Activated CD4-positive, alpha-beta T cell treated with anti-CD3 and anti-CD28 coated beads, Interleukin-2, amount 10 ng/mL, durations not matched to agents 7 days and 5 days (primary cell): ENCODE measurements around the gene PCNX3. TPM values are rescaled to one million over a fixed set of nuclear protein-coding genes. Genes with fewer than 3 reads are reported as not detected.

Experiments used
- CTCF ChIA-PET: fragments of 350-600 bp; sonication (Branson Sonifier 250); formaldehyde crosslinking; loops from one replicate; lab custom pipeline; 2021; ENCODE audit warnings: antibody characterized with exemption; lab: Charles Lee
- POLR2A ChIA-PET: fragments of 350-600 bp; sonication (Branson Sonifier 250); formaldehyde crosslinking; loops from one replicate; lab custom pipeline; 2021; ENCODE audit warnings: antibody characterized with exemption; lab: Charles Lee
- DNase-seq: peaks from one replicate; pipeline ENCODE4 v3.0.0-alpha.2; 2020
- H3K27ac Mint-ChIP-seq: one replicate; pipeline ENCODE4 v1.8.0; 2021; ENCODE audit warnings: mild to moderate bottlenecking, moderate library complexity, mixed read lengths
- H3K27me3 Mint-ChIP-seq: one replicate; pipeline ENCODE4 v1.8.0; 2021; ENCODE audit warnings: mixed read lengths
- H3K36me3 Mint-ChIP-seq: one replicate; pipeline ENCODE4 v1.8.0; 2021; ENCODE audit warnings: low read depth, mixed read lengths
- H3K4me1 Mint-ChIP-seq: one replicate; pipeline ENCODE4 v1.8.0; 2021; ENCODE audit warnings: mixed read lengths
- H3K4me3 Mint-ChIP-seq: one replicate; pipeline ENCODE4 v1.8.0; 2021; ENCODE audit warnings: mild to moderate bottlenecking, moderate library complexity, mixed read lengths
- H3K9me3 Mint-ChIP-seq: one replicate; pipeline ENCODE4 v1.8.0; 2021; ENCODE audit warnings: mixed read lengths
- total RNA-seq, 2 experiments: library from RNA; stranded (reverse); gene quantifications; one replicate each; pipeline ENCODE4 v1.2.3, GENCODE V29; 2021

The PCNX3 gene
- total RNA-seq = 10 to 100 TPM; 47.7 to 50.2 TPM

DNA sequence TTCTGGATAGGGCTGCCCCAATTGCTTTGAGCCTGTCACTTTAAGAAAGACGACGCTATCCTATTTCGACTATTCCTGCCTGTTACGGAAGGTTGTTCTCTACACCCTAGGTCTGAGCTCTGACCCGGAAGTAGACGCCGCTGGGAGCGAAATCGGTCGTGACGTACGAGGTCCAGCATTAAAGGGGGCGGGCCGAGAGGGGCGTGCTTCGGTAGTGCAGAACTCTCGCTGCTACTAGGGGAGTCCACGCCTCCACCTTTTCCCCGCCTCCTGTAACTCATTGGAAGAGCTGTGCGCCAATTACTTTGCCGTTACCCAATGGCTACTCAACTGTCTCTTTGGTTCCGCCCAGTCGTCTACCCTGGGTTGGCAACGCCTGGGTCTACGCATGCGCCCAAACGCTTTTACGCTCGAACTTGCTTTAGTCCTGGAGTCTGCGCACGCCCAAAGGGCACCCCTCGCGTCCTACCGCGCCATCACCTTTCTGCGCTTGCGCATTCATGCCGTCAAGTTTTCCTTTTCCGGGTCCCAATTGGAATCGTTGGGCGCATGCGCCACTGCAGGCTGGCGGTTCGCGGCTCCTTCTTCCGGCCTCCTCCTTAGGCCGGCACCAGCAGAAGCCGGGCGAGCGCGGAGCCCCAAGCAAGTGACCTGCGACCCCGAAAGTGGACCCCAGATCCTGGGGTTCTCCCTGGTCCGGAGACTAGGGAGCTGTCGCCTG lies at the start of gene PCNX3:
TSS of gene PCNX3 (plus strand) at position 548 of the 721 bp plus-strand sequence. CDS start 536 bp downstream, outside the sequence.
- Mint-ChIP-seq H3K27me3 (no peaks in the 10 kb centered on the region), H3K4me3 (peak within 1 kb of the TSS; percentile 95), H3K9me3 (no peaks in the 10 kb centered on the region), H3K36me3 (peaks cover 27% of the 10 kb centered on the region), H3K4me1 (peaks cover 50% of the 10 kb centered on the region), H3K27ac (peak within 1 kb of the TSS; percentile 97)
- ChIA-PET POLR2A (interaction anchor here (0.6 to 1.2 kb wide), 6 partner anchors 111 to 281 kb away, joined by 3 to 5 read pairs (median 4); partner anchors contain the start of gene MALAT1), CTCF (interaction anchor here (0.5 to 4.5 kb wide), 17 partner anchors 11 to 149 kb away, joined by 3 to 34 read pairs (median 3); partner anchors contain the start of genes EHBP1L1, FAM89B, KAT5 and SIPA1)
- peak; percentile 100 for DNase-seq

DNA sequence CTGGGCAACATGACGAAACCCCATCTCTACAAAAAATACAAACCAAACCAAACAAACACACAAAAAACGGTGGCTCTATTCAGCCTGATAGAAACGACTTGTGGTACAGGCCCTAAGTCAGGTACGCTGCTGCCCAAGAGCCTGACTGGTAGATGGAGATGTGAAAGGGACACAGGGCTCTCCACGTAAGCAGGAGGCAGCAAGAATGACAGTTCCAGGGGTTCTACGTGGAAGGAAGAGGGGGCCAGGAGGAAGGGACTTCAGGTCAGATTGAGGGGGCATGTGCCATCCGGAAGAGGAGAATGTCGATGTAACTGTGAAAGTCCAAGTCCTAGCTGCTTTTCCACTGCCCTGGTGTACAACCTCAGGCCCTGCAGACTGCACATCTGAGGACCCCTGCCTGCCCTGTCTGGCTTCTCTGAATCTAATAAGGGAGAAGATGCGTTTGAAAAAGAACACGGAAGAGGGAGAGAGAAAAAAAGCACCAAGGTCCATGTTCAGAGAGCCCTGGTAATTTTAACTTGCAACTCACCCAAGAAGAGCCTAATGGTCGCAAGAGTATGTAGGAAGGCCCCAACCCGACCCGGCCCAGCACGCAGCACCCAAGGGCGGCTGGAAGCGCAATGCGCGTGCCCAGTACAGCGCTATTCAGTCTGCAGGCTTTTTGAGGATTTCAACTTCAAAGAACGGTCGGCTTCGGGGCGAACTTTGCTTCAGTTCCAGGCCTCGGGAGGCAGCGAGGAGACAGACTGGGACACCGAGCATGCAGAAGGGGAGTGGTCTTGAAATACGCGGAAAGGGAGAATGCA lies 46.2 kb upstream of the PCNX3 start:
- peak overlapping the region; percentile 99 for H3K27ac Mint-ChIP-seq
- peaks cover 61% of the 10 kb centered on the region for H3K4me1 Mint-ChIP-seq

DNA sequence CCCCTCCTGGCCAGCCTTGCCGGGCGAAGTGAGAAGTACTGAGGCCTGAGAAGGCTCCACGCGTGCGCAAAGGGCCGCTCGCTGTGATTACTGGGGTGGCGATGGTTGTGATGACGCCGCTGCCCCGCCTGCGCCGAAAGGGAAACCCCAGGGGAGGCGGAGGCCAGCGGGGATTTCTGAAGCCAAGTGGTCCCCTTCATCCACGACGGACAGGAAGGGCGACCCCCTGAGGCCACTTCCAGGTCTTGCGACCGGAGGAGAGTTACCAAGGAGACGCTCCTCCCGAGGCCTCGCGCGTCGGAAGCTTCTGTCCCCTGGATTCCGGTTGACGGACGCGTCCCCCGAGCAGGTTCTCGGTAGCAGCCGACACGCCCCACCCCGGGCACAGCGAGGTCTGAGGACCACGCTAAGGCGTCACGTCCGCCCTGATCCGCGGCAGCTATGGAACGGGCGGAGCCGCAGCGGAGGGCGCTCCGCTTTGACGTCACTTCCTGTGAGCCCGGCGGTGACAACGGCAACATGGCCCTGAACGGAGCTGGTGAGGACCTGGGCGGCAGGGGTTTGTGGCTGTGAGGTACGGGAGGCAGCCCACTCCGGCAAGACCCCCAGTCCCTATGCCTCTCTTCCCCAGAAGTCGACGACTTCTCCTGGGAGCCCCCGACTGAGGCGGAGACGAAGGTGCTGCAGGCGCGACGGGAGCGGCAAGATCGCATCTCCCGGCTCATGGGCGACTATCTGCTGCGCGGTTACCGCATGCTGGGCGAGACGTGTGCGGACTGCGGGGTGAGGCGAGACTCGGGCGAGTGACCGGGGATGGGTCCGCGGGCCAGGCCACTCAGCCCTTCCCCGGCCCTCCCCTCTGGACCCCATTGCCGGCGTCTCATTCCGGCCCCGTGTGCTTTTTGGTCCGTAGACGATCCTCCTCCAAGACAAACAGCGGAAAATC lies 45.3 kb upstream of the PCNX3 start, which contains the start of gene ZNRD2:
TSS of gene ZNRD2 (plus strand) at position 505 of the 946 bp plus-strand sequence. CDS start at position 520, 15 bp downstream.
- CTCF ChIA-PET = interaction anchor here (0.6 to 6.0 kb wide), 15 partner anchors 10 to 290 kb away, joined by 3 to 57 read pairs (median 5); partner anchors contain the start of genes LTBP3, MAP3K11, MUS81 and PCNX3

More for the DNA sequence above, 46.2 kb upstream of the PCNX3 start:
- ChIA-PET POLR2A (interaction anchor here (2.0 kb wide), 1 partner anchor 69 kb away, joined by 10 read pairs; no protein-coding TSS in a partner anchor), CTCF (interaction anchor here (0.7 to 6.0 kb wide), 12 partner anchors 8 to 439 kb away, joined by 3 to 57 read pairs (median 6); partner anchors contain the start of genes LTBP3, MAP3K11, MUS81 and PCNX3)
- DNase-seq = no peak
- peak overlapping the region; percentile 99 for H3K4me3 Mint-ChIP-seq
- peaks cover 36% of the 10 kb centered on the region for H3K36me3 Mint-ChIP-seq
- no peaks in the 10 kb centered on the region for H3K9me3 Mint-ChIP-seq
- no peaks in the 10 kb centered on the region for H3K27me3 Mint-ChIP-seq

DNA sequence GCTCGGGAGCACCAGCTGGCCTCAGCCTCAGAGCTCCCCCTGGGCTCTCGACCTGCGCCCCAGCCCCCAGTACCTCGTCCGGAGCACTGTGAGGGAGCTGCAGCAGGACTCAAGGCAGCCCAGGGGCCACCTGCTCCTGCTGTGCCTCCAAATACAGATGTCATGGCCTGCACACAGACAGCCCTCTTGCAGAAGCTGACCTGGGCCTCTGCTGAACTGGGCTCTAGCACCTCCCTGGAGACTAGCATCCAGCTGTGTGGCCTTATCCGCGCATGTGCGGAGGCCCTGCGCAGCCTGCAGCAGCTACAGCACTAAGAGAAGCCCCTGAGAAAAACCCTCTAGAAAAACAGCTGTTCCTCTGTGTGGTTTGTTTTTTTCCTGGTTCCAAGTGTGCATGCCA lies 44.2 kb upstream of the PCNX3 start:
- Mint-ChIP-seq H3K4me3 (peak overlapping the region; percentile 99), H3K27ac (peak overlapping the region; percentile 99), H3K9me3 (no peaks in the 10 kb centered on the region), H3K4me1 (peaks cover 50% of the 10 kb centered on the region), H3K36me3 (peaks cover 29% of the 10 kb centered on the region), H3K27me3 (no peaks in the 10 kb centered on the region)
- DNase-seq = no peak
- ChIA-PET CTCF (interaction anchor here (0.7 to 6.0 kb wide), 11 partner anchors 11 to 289 kb away, joined by 3 to 57 read pairs (median 9); partner anchors contain the start of genes LTBP3, MAP3K11, MUS81 and PCNX3), POLR2A (interaction anchor here (0.6 to 2.0 kb wide), 3 partner anchors 17 to 71 kb away, joined by 3 to 10 read pairs (median 5); no protein-coding TSS in a partner anchor)

More for the DNA sequence above, 45.3 kb upstream of the PCNX3 start, which contains the start of gene ZNRD2:
- Mint-ChIP-seq H3K9me3 (no peaks in the 10 kb centered on the region), H3K36me3 (peaks cover 34% of the 10 kb centered on the region), H3K4me3 (peak within 1 kb of the TSS; percentile 99), H3K4me1 (peaks cover 58% of the 10 kb centered on the region), H3K27ac (peak within 1 kb of the TSS; percentile 99), H3K27me3 (no peaks in the 10 kb centered on the region)
- peak; percentile 98 for DNase-seq
- POLR2A ChIA-PET = interaction anchor here (0.6 to 2.0 kb wide), 2 partner anchors 7 to 70 kb away, joined by 7 to 10 read pairs; no protein-coding TSS in a partner anchor

DNA sequence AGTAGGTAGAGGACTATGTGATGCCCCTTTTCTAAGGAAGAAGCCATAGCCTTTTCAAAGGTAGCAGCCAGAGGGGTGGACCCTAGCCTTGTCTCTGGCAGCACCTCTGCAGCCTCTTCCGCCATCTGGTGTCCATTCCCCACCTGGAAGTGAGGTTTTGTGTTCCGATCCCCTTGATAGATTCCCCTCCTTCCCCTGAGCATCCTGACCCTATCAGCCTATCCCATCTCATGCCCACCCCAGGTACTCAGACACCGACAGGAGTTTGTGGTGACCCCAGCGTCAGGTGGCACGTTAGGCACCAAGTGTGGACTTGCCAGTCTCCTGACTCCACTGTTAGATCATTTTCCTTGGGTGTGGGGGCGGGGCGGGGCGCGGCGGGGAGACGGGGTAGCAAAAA lies 43.6 kb upstream of the PCNX3 start:
- H3K27ac Mint-ChIP-seq = peak overlapping the region; percentile 99
- CTCF ChIA-PET = interaction anchor here (0.9 to 6.0 kb wide), 14 partner anchors 11 to 289 kb away, joined by 3 to 57 read pairs (median 6); partner anchors contain the start of genes LTBP3, MAP3K11, MUS81 and PCNX3

DNA sequence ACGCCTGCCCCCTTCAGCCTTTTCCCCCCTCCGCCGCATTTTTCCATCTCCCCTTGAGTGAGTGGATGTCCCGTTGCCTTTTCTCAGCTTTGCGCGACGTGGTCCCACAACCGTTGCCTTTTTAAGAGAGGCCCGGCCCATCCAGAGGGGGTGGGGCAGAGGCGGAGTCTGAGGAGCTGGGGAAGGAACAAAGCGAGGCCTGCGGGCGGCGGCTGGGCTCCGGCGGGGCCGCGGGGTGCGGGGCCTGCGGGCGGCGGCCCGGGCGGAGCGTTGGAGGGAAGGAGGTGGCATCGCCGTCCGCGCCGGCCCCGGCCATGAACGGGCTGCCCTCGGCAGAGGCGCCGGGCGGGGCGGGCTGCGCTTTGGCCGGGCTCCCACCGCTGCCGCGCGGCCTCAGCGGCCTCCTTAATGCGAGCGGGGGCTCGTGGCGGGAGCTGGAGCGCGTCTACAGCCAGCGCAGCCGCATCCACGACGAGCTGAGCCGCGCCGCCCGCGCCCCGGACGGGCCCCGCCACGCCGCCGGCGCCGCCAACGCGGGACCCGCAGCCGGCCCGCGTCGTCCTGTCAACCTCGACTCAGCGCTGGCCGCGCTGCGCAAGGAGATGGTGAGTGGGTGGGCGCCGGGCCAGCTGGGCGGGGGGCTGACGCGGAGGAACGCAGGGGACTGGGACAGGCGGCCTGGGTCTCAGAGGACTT lies 43.1 kb upstream of the PCNX3 start, which contains the start of gene FAM89B:
TSS of gene FAM89B (plus strand) at position 183 of the 696 bp plus-strand sequence. CDS start at position 315, 132 bp downstream.
- Mint-ChIP-seq H3K27ac (peak within 1 kb of the TSS; percentile 99), H3K9me3 (no peaks in the 10 kb centered on the region), H3K36me3 (peaks cover 28% of the 10 kb centered on the region), H3K4me3 (peak within 1 kb of the TSS; percentile 99), H3K4me1 (peaks cover 47% of the 10 kb centered on the region), H3K27me3 (no peaks in the 10 kb centered on the region)
- CTCF ChIA-PET = interaction anchor here (0.6 to 6.0 kb wide), 17 partner anchors 8 to 202 kb away, joined by 3 to 57 read pairs (median 5); partner anchors contain the start of genes LTBP3, MAP3K11 and PCNX3
- peak; percentile 94 for DNase-seq
- POLR2A ChIA-PET = interaction anchor here (0.6 to 1.0 kb wide), 3 partner anchors 16 to 793 kb away, joined by 3 read pairs; partner anchors contain the start of gene NEAT1

More for the DNA sequence above, 43.6 kb upstream of the PCNX3 start:
- POLR2A ChIA-PET = interaction anchor here (0.6 to 1.0 kb wide), 3 partner anchors 16 to 149 kb away, joined by 3 to 5 read pairs (median 3); partner anchors contain the start of gene NEAT1
- Mint-ChIP-seq H3K4me3 (peak overlapping the region; percentile 99), H3K36me3 (peaks cover 29% of the 10 kb centered on the region), H3K9me3 (no peaks in the 10 kb centered on the region), H3K4me1 (peaks cover 48% of the 10 kb centered on the region), H3K27me3 (no peaks in the 10 kb centered on the region)
- DNase-seq = no peak

DNA sequence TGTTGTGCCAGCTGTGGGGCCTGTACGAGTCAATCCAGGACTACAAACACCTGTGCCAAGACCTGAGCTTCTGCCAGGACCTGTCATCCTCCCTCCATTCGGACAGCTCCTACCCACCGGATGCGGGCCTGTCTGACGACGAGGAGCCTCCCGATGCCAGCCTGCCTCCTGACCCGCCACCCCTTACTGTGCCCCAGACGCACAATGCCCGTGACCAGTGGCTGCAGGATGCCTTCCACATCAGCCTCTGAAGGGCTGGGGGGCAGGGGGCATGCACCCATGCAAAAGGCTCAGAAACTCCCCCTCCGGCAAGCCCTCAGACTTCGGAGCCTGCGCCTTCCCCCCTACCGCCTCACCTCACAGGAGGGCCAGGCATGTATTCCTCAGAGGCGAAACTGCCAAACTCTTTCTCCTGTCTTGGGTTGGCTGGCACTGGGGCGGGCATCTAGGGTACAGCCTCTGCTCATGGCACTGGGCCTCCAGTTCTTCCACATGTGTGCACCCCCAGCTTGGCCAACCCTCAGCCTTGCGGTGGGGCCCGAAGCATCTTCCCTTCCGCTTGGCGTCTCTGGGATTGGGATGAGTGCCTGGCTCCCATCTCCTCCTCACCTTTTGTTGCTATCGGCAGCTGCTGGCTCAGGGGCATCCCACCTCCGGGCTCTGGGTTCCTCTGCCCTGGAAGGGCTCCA lies 42.0 kb upstream of the PCNX3 start:
- DNase-seq = no peak
- ChIA-PET POLR2A (no interaction called here), CTCF (interaction anchor here (0.6 to 6.0 kb wide), 15 partner anchors 9 to 203 kb away, joined by 3 to 57 read pairs (median 4); partner anchors contain the start of genes LTBP3, MAP3K11 and PCNX3)
- Mint-ChIP-seq H3K4me1 (peaks cover 51% of the 10 kb centered on the region), H3K36me3 (peaks cover 29% of the 10 kb centered on the region), H3K4me3 (peak overlapping the region; percentile 85), H3K9me3 (no peaks in the 10 kb centered on the region), H3K27ac (peak overlapping the region; percentile 86), H3K27me3 (no peaks in the 10 kb centered on the region)

DNA sequence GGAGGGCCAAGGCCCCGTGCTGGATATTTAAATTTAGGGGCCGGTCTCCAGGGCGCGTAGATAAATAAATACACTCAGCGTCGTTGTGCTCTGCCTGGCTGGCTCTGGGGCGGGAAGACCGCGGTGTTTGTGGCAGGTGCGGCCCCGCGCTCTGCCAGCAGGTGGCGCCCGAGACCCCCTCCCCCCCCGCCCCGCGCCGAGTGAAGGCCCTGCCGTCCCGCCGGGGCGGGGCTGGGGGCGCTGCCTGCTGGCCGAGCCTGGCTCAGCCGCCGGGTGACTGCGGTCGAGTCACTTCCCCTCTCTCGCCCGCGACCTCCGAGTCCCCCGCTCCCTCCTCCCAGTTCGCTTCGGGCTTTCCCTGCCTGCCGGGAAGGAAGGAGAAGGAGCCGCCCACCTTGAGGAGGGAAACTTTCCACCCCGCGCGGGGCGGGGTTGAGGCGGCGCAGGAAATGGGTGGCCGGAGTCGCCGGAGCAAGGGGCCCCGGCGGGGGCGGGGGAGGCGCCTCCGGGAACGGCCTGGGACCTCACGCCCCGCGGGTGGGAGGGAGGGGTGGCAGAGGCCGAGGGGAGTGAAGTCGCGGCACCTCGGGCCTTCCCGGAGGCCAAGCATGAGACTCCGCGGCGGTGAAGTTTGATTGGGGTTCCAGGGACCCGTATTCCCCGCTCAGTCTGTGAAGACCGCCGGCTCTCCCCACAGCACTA lies 41.3 kb upstream of the PCNX3 start:
- Mint-ChIP-seq H3K4me1 (peaks cover 50% of the 10 kb centered on the region), H3K4me3 (peak overlapping the region; percentile 85), H3K9me3 (no peaks in the 10 kb centered on the region), H3K27ac (peak overlapping the region; percentile 93), H3K27me3 (no peaks in the 10 kb centered on the region), H3K36me3 (peaks cover 31% of the 10 kb centered on the region)
- POLR2A ChIA-PET = no interaction called here
- CTCF ChIA-PET = interaction anchor here (1.1 to 6.0 kb wide), 13 partner anchors 8 to 39 kb away, joined by 3 to 57 read pairs (median 6); no protein-coding TSS in a partner anchor
- peak; percentile 87 for DNase-seq

DNA sequence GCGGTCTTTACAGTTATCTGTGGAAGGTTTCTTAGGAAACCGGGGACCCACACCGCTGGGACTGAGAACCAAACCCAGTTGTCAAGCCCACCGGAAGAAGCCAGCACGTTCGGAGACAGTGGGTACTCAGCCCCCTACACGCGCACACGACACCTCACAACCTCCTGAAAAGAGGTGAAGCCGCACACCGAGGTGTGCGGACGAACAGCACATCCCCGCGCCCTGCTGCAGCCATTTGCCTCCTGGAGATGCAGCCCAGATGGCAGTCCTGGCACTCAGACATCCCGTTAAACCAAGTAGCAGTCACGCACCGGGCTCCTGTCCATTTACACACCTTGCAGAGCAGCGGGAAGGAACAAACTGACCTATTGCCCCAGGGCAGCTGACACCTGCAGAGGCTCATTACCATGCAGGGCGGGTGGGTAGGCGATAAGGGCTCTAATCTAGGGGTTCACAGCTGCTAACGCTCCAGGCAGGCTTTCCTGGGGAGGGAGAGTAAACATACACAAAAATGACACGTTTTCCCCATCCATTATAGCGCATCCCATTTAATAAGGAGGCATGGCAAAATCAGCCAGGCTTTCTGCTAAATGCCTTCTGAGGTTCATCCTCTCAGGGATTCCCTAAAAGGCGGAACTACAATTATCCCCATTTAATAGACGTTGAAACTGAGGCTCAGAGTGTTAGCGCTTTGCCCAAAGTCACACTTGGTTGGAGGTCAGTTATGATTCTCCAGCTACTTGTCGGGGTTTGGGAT lies 40.6 kb upstream of the PCNX3 start:
- Mint-ChIP-seq H3K4me3 (peak overlapping the region; percentile 85), H3K36me3 (peaks cover 38% of the 10 kb centered on the region), H3K4me1 (peaks cover 50% of the 10 kb centered on the region), H3K27ac (peak overlapping the region; percentile 93), H3K9me3 (no peaks in the 10 kb centered on the region), H3K27me3 (no peaks in the 10 kb centered on the region)
- CTCF ChIA-PET = interaction anchor here (1.1 to 3.6 kb wide), 8 partner anchors 8 to 40 kb away, joined by 3 to 40 read pairs (median 7); partner anchors contain the start of genes MAP3K11 and PCNX3
- POLR2A ChIA-PET = interaction anchor here (0.6 kb wide), 1 partner anchor 282 kb away, joined by 3 read pairs; no protein-coding TSS in a partner anchor
- no peak for DNase-seq
